ENCODE data around the gene CDC23.
"Not testable (repeated sequence)": the region's sequence is repeated elsewhere in the genome, so short reads cannot be mapped to it uniquely, and the experiment has no call there.

Gene CDC23

GRCh38 chr5:138223532-138223931, 10.4 kb upstream of the CDC23 start:
- no peak for DNase-seq (ENCODE audit: extremely low read depth in 1 of 2, low read depth in 1 of 2)

GRCh38 chr5:138216799-138217198, 3.7 kb upstream of the CDC23 start:
- DNase-seq (ENCODE audit: extremely low read depth in 1 of 2, low read depth in 1 of 2): no peak

GRCh38 chr5:138212828-138213160, 329 bp downstream of the CDC23 start:
- DNase-seq (ENCODE audit: extremely low read depth in 1 of 2, low read depth in 1 of 2): peak in 1 of 2 donors; percentile 6

- DNase-seq (ENCODE audit: extremely low read depth in 1 of 2, low read depth in 1 of 2): no peak
These were observed 2.1 kb downstream of the CDC23 start for GRCh38 chr5:138210985-138211384.

- DNase-seq (ENCODE audit: extremely low read depth in 1 of 2, low read depth in 1 of 2): not testable (repeated sequence)
These were observed 19.3 kb downstream of the CDC23 start for GRCh38 chr5:138193859-138194258.

GRCh38 chr5:138192826-138193225, 20.3 kb downstream of the CDC23 start:
- DNase-seq (ENCODE audit: extremely low read depth in 1 of 2, low read depth in 1 of 2): no peak

- DNase-seq (ENCODE audit: extremely low read depth in 1 of 2, low read depth in 1 of 2): no peak
These were observed 24.5 kb downstream of the CDC23 start for GRCh38 chr5:138188626-138189025.

GRCh38 chr5:138186002-138186447, 27.1 kb downstream of the CDC23 start:
- no peak for DNase-seq (ENCODE audit: extremely low read depth in 1 of 2, low read depth in 1 of 2)

GRCh38 chr5:138182808-138183207, 30.3 kb downstream of the CDC23 start:
- no peak for DNase-seq (ENCODE audit: extremely low read depth in 1 of 2, low read depth in 1 of 2)

- DNase-seq (ENCODE audit: extremely low read depth in 1 of 2, low read depth in 1 of 2): no peak
These were observed 32.3 kb downstream of the CDC23 start for GRCh38 chr5:138180841-138181240.

GRCh38 chr5:138180183-138180782, 32.8 kb downstream of the CDC23 start:
- DNase-seq (ENCODE audit: extremely low read depth in 1 of 2, low read depth in 1 of 2): no peak

- DNase-seq (ENCODE audit: extremely low read depth in 1 of 2, low read depth in 1 of 2): no peak
These were observed 33.8 kb downstream of the CDC23 start for GRCh38 chr5:138179277-138179857.

GRCh38 chr5:138178516-138179276, 34.4 kb downstream of the CDC23 start, which contains the start of the genes BRD8 and KIF20A:
Gene BRD8 (minus strand): TSS chr5:138178630. CDS start chr5:138178614, 16 bp downstream.
Gene KIF20A (plus strand): TSS chr5:138179112. CDS start chr5:138179681, 569 bp downstream.
- DNase-seq (ENCODE audit: extremely low read depth in 1 of 2, low read depth in 1 of 2): peak; percentile 76 to 93

GRCh38 chr5:138177941-138178515, 35.1 kb downstream of the CDC23 start:
- no peak for DNase-seq (ENCODE audit: extremely low read depth in 1 of 2, low read depth in 1 of 2)

GRCh38 chr5:138170299-138170698, 42.8 kb downstream of the CDC23 start:
- no peak for DNase-seq (ENCODE audit: extremely low read depth in 1 of 2, low read depth in 1 of 2)

GRCh38 chr5:138169124-138169523, 44.0 kb downstream of the CDC23 start:
- DNase-seq (ENCODE audit: extremely low read depth in 1 of 2, low read depth in 1 of 2): no peak

- DNase-seq (ENCODE audit: extremely low read depth in 1 of 2, low read depth in 1 of 2): no peak
These were observed 49.4 kb downstream of the CDC23 start for GRCh38 chr5:138163721-138164120.

GRCh38 chr5:138160706-138161105, 52.4 kb downstream of the CDC23 start:
- DNase-seq (ENCODE audit: extremely low read depth in 1 of 2, low read depth in 1 of 2): no peak

- DNase-seq (ENCODE audit: extremely low read depth in 1 of 2, low read depth in 1 of 2): no peak
These were observed 53.5 kb downstream of the CDC23 start for GRCh38 chr5:138159666-138160065.

- DNase-seq (ENCODE audit: extremely low read depth in 1 of 2, low read depth in 1 of 2): no peak
These were observed 55.5 kb downstream of the CDC23 start for GRCh38 chr5:138157626-138158025.

GRCh38 chr5:138155977-138156376, 57.1 kb downstream of the CDC23 start:
- DNase-seq (ENCODE audit: extremely low read depth in 1 of 2, low read depth in 1 of 2): not testable (repeated sequence)

GRCh38 chr5:138149530-138149929, 63.6 kb downstream of the CDC23 start:
- DNase-seq (ENCODE audit: extremely low read depth in 1 of 2, low read depth in 1 of 2): no peak
